GM12873 (cell line): Measurements from ENCODE around the gene UPF3B.

ENCODE experiments used
- CTCF ChIP-seq: IDR thresholded peaks from 2 replicates; pipeline ENCODE4 v1.5.1; 2012; ENCODE audit warnings: low read depth, mild to moderate bottlenecking, moderate library complexity, low read length, control low read depth; ENCODE audit not compliant: insufficient read depth; ENCODE audit errors: missing control alignments

UPF3B gene

GRCh38 chrX:119833905-119834304, 18.9 kb downstream of the UPF3B start:
- no peak for TF ChIP-seq CTCF

- no peak for TF ChIP-seq CTCF
Measured at GRCh38 chrX:119828446-119828845, 24.3 kb downstream of the UPF3B start.

GRCh38 chrX:119826399-119826959, 26.3 kb downstream of the UPF3B start:
- TF ChIP-seq CTCF = no peak

- TF ChIP-seq CTCF = no peak
Measured at GRCh38 chrX:119817130-119817690, 35.6 kb downstream of the UPF3B start.

GRCh38 chrX:119816300-119816699, 36.5 kb downstream of the UPF3B start:
- TF ChIP-seq CTCF = no peak

- TF ChIP-seq CTCF = no peak
Measured at GRCh38 chrX:119809185-119809666, 43.5 kb downstream of the UPF3B start.

- TF ChIP-seq CTCF = no peak
Measured at GRCh38 chrX:119802546-119802945, 50.2 kb downstream of the UPF3B start.
